ENCODE data around the gene NIPSNAP2. TPM values are rescaled to one million over a fixed set of nuclear protein-coding genes. Genes with fewer than 3 reads are reported as not detected.

NIPSNAP2 gene
- total and polyA plus RNA-seq, 12 donors, result 93.8 to 455 (median 341) TPM

Other genes starting within 250 kb of the NIPSNAP2 start
- not detected for gene SEPTIN14, start 101.8 kb upstream of the NIPSNAP2 start, total RNA-seq
- not detected for gene SEPTIN14, start 101.8 kb upstream of the NIPSNAP2 start, polyA plus RNA-seq
- gene ZNF713, start 77.1 kb upstream of the NIPSNAP2 start, total RNA-seq, result 1 to 10 TPM; 2.1 to 6.1 (median 3.2) TPM
- gene ZNF713, start 77.1 kb upstream of the NIPSNAP2 start, polyA plus RNA-seq, result 1 to 10 TPM; 1.1 to 2.6 TPM
- gene MRPS17, start 12.7 kb upstream of the NIPSNAP2 start, total RNA-seq, result 10 to 100 TPM; 15.9 to 23.1 (median 17.6) TPM
- gene MRPS17, start 12.7 kb upstream of the NIPSNAP2 start, polyA plus RNA-seq, result 10 to 100 TPM; 15.9 to 23.6 TPM
- gene PSPH, start 86.9 kb downstream of the NIPSNAP2 start, total RNA-seq, result 10 to 100 TPM in 4 of 10 donors, 1 to 10 TPM in 6; 7.5 to 14.7 (median 9.8) TPM
- 1 to 10 TPM; 5.1 TPM for gene PSPH, start 86.9 kb downstream of the NIPSNAP2 start, polyA plus RNA-seq
- gene CCT6A, start 87.2 kb downstream of the NIPSNAP2 start, total RNA-seq, result 10 to 100 TPM; 53.5 to 74.8 (median 66.2) TPM
- 100 to 1,000 TPM in 1 of 2 donors, 10 to 100 TPM in 1; 79.9 to 155 TPM for gene CCT6A, start 87.2 kb downstream of the NIPSNAP2 start, polyA plus RNA-seq
- 10 to 100 TPM; 20.8 to 49.2 (median 32.6) TPM for gene SUMF2, start 99.7 kb downstream of the NIPSNAP2 start, total RNA-seq
- 10 to 100 TPM; 38.2 to 49.0 TPM for gene SUMF2, start 99.7 kb downstream of the NIPSNAP2 start, polyA plus RNA-seq
- gene PHKG1, start 128.4 kb downstream of the NIPSNAP2 start, total RNA-seq, result 10 to 100 TPM; 17.1 to 52.2 (median 24.1) TPM
- 10 to 100 TPM in 1 of 2 donors, 1 to 10 TPM in 1; 2.3 to 14.8 TPM for gene PHKG1, start 128.4 kb downstream of the NIPSNAP2 start, polyA plus RNA-seq
- gene CHCHD2, start 141.9 kb downstream of the NIPSNAP2 start, total RNA-seq, result 100 to 1,000 TPM; 379 to 537 (median 426) TPM
- gene CHCHD2, start 141.9 kb downstream of the NIPSNAP2 start, polyA plus RNA-seq, result 1,000 to 10,000 TPM in 1 of 2 donors, 10 to 100 TPM in 1; 73.0 to 1,047 TPM
- not detected for gene NUPR2, start 151.8 kb downstream of the NIPSNAP2 start, total RNA-seq
- gene NUPR2, start 151.8 kb downstream of the NIPSNAP2 start, polyA plus RNA-seq, result not detected

All from heart right ventricle (tissue), 12 donors.